OCI-M1 (cell line): ENCODE data around the gene NKX2-4.
"Not testable (repeated sequence)": the region's sequence is repeated elsewhere in the genome, so short reads cannot be mapped to it uniquely, and the experiment has no call there.

ENCODE experiments used
- DNase-seq: peaks from one replicate; lab custom pipeline; 2025; lab: John Stamatoyannopoulos, UW

Gene NKX2-4

DNA sequence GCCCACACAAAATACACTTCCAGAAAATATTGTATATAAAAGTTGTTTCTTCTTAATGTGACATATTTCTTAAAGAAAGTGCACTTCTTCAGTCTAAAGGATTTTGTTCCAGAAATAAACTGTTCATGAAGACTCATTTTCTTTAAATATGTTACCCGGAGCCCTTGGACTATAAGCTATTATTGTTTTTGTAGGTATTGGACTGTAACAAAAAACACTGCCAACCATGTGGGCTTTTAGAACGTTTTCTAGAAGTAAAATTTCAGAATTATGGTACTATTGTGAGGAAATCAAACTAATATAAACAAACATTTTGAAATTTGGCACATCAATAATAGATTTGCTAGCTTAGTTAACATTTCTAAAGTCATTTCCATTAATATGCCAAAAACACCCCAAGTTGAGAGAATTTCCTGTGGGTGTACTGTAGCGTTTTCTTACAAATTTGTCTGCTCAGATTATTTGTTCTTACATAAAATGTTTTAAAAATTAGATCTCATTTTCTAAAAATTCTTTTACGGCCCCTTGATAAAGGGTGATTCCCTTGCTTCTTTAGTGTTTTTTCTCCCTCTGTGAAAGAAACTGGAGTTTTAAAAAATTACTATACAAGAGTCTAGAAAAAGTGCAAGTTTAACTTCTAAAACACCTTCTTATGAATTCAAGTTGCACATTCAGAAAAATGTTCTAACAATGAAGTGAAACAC, 3.4 kb downstream of the NKX2-4 start:
- DNase-seq, result no peak

DNA sequence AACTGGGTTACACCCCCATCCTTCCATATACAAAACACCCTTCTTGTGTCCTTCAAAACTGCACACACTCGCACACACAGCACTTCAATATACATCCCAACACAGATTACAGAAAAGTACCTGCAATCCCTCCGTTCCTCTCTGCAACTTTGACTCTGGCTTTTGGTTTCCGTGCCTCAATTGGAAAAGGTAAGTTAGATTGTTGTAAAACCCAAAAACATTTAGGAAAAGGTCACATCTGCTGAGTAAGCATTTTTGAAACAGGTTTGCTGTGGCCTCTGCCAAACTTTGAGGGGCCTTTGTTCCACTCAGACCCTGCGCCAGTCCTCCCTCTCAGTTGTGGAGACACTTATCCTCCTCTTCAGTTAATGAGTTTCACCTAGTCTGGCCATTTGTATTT, 4.2 kb downstream of the NKX2-4 start:
- DNase-seq, result no peak

DNA sequence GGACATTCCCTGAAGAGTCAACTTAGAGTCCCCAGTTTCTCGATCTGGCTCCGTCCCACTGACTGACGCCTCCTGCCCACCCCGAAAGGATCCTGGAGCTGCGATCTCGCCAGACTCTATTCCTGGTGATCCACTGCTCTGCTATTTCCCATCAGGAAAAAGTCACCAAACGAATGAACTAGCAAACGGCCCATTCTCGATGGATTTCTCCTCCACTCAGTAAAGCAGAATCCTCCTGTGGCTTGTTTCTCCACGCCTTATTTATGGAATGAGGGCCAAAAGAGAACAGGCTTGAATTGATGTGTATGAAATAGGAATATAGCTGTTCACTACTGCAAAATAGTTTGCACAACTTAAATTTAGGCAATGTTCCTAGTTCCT, 5.4 kb downstream of the NKX2-4 start:
- DNase-seq, result no peak

DNA sequence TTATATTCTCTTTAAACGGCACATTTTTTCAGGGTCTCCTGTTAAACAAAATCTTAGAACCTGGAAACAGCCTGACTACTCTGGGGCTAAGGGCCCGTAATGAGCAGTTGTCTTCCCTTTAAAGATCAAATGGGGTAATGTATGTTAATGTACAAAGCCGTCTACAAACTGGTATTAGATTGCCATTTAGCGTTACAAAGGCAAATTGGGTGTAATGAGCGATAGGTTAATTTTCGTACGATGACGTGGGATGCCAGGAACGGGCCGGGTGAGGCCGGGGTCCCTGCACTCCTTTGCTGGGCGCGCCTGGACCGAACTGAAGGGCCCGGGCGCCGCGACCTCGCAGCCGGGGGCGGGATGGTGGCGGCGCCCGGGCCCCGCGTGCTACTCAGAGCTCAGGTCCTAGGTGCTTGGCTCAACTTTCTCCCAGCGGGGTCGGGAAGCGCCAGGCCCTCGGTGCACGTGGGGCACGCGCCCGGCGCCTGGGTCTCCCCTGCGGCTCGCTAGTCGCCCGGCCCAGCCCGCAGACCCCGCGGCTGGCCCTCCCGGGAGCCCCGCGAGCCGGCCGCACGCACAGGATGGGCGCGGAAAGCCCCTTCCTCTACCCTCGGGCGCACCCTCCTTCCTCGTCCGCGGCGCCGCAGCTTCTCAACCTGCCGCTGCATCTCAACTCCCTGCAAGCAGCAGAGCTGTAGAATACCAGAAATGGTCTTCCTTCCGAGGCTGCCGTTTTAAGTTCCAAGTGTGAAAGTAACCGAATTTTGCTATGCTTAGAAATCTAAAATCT, 5.9 kb downstream of the NKX2-4 start:
- DNase-seq, result no peak

DNA sequence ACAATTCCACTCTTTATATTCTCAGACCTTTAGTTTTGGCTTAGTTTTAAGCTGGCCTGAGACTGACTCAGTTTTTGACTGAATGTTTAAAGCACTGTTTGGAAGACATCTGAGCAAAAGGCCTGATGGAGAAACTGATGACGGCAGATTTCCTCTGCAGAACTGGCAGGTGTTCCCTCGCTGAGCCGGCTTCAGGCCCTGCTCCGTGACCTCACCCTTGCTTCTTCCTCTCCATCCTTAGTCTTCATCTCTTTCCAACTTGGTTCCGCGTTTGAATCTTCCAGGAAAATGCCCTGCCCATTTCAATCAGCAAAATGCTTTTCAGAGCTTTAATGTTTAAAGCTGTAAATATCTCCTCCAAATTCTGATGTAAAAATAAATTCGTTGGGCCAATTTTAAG, 6.6 kb downstream of the NKX2-4 start:
- no peak for DNase-seq

DNA sequence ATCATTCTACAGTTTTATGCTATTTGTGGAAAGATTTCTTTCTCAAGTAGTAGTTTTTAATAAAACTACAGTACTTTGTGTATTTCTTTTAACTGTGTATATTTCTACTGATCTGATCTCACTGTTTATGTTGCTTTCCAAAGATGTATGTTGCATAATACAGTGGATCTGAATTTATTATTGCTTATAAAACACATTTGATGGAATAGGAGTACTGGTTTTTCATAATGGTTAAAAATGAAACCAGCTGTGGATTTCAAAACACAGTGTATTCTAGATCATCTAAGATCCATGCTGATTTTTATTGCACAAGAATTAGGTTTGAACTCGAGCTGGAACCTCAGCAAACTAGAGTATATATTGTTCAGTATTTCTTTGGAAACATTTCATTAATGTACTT, 8.0 kb downstream of the NKX2-4 start:
- no peak for DNase-seq

DNA sequence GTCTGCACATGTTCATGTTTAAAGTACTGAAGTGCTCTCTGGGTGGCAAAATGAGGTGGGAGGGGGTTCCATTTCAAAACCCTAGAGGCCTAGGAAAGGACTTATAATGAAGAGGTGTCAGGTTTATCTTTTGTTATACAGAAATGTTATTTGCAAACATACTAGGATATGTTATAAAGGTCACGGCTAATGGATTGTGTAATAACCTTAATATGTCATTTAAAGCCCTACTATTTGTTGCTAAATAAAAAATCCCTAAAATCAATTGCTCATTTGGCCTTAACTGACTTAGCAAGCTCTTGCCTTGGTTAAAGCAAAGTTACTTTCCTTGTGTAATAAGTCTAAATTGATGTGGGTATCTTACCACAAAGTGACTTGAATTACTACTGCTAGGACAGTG, 8.8 kb downstream of the NKX2-4 start:
- no peak for DNase-seq

DNA sequence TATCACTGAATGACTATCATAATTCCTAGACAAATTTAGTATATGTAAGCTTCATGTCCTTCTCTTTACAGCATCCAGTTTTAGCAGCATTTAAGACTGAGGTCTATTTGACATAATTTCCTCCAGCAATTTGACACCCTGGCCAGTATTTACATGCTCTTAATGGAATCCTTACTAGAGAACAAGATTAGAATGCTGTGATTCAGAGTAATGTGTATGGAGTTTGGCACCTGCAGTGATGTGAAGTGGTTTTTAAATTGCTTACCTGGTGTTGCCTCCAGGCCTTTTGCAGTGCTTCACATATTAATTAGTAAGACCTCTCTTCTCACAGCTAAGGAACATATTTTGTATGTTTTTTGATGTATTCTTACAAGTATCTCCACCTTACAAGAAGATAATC, 9.8 kb downstream of the NKX2-4 start:
- no peak for DNase-seq

DNA sequence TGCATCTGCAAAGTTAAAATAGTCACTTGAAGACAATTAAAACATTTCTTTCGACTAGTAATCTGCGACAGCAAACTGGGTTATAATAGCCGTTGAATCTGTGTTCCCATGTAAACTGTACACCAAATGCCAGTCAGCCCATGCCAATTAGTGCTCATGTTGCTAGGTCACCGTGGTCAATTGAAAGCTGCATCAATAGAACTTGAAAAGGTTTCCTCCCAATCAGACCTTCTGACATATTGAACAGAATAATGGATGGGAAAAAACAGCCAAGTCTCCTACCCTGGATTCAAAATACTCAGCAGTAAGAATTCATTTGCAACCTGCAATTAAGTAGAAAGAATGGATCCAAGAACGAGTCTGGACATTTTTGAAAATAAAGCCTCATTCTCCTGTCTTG, 11.2 kb downstream of the NKX2-4 start:
- no peak for DNase-seq

DNA sequence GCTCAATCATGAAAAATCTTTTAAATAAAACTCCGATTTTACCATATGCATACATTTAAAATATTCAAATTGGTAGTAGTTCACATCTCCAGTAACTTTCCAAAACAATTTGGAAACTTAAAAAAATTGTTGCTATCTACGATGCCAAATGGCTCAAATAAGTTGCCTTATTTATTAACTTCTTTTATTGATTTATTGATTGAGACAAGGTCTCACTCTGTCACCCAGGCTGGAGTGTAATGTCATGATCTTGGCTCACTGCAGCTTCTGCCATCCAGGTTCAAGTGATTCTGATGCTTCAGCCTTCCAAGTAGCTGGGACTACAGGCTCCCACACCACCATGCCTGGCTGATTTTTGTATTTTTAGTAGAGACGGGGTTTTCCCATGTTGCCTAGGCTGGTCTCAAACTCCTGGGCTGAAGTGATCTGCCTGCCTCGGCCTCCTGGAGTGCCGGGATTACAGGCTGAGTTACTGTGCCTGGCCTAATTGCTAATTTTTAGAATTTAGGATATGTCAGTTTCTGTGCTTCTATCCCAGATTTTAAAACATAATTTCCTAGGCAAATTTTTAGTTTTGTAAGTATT, 12.9 kb downstream of the NKX2-4 start:
- DNase-seq, result no peak

DNA sequence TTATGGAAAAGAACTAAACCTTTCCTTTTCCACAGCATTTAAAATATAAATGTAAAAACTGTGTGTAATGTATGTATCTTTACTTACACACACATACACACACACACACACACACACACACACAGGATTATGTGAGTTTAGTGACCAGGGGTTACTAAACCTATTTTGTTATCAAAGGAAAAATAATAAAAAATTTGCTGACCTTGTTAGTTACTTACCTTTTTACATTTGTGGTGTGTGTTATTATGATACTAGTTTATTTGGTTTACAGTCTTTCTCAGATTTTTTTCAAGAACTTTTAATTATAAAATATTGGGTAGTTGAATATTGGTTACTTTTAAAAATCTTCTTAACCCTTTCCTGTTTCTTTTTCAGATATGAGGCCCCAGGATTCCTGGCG, 15.7 kb downstream of the NKX2-4 start:
- no peak for DNase-seq

DNA sequence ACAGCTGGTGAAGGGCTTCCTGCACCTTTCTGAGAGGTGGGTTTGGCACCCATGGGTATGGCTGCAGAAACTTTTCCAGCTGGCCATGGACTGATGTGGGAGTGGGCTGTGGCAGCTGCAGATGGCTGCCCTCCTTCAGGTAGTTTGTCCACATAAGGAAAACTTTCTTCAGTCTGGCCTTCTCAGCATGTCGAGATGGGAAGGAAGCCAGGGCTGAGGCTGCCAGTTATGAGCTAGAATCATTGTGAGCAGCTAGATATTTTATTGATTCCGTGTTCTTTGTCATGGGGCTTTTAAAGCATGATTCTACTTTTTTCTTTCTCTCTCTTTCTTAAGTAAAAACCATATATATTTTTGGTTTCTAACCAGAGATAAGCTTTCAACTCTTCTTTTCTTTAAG, 16.6 kb downstream of the NKX2-4 start:
- DNase-seq, result no peak

DNA sequence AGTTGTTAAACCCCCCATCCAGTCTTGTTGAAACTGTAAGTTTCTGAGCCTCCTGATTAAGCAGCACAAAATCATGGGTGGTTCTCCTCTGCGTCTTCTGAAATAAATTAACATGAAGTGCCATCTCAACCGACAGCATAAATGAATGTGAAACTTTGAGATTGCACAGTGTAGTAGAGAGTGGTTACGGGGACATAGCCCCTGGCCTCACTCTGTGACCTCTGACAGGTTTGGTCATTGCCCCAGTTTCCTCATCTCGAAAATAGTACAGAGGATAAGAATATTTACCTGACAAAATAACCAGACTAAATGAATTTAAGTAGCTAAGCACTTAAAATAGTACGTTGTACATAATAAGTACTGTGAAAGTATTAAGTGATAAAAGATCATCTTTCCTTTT, 19.1 kb downstream of the NKX2-4 start:
- DNase-seq, result no peak

DNA sequence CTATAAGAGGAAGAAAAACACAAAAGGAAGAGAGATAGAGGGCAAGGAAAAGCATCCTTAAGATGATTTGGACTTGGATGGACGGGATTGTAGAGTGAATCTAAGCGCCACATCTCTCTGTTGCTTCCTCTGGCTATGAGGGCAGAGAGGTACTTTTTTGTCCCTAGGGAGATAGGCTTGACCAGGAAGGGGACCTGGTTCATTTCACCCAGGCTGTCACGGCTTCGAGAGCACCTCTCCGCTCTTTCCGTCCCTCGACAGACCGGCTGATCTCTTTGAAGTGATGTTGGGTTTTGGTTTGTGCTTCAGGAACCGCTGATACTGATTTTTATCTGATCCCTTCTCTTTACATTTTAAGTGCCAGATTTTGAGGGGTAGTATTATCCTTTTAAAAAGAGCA, 19.6 kb downstream of the NKX2-4 start:
- DNase-seq, result no peak

DNA sequence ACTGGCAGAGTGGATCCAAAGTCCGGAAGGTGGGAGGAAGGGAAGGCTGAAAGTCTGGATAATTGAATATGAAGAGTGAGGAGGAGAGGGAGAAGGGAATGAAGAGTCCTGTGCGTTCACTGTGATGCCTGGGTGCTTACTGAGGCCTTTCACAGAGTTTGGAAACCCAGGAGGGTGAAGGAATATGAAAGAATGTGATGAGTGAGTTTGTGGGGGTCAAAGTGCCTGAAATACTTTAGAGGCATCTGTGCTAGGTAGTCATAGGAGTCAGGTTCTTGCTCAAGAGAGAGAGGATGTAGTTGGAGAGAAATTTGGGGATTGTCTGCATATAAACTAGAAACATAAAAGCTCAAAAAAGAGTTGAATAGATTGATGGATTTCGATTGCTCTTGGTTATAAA, 20.7 kb downstream of the NKX2-4 start:
- no peak for DNase-seq

DNA sequence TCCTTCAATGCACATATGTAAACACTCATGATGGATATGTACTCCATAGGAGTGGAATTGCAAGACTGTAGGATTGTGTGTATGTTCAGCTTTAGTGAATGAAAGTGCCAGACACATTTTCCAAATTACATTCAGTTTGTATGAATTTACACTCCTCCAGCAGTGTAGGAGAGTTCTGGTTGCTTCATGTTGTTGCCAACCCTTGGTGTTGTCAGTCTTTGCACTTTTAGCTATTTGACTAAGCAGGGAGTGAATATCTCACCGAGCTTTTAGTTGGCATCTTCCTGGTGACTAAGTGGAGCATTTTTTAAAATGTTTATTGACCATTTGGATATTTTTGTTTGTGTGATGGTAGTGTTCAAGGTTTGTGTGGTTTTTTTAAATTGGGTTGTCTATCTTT, 23.9 kb downstream of the NKX2-4 start:
- no peak for DNase-seq

DNA sequence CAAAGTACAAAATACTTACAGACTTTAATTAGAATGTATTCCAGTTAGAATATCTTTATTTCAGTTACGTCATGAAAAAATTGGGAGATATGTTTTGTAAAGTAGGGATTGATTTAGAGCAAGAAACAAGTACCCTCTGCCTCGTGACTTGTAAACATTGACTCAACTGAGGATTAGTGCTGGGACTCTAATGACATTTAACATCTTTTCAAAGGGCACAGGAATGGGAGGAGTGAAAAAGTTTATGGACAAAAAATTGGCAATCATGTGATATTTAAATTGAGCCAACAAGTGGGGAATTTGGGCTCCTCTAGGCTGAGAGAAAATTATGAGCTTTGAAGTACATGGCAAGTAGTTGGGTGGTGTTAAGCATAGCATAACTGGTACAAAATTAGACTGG, 25.3 kb downstream of the NKX2-4 start:
- DNase-seq, result no peak

DNA sequence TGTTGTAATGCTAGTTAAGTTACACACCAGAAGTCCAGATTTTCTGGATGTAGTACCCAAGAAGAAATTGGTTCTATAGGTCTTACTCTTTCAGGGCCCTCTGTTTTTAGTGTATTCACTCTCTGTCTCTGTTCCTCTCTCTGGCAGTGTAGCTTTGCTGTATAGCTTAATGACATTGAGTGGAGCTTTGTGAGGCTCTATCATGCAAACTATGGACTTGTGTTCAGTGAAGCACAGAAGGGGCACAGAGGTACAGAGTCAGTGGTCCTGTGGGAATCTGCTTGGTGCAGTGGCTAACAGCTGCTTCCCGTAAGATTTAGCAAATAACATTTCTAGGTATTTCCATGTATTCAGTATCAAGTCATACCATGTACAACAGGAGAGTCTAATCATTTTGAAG, 26.1 kb downstream of the NKX2-4 start:
- DNase-seq, result no peak

DNA sequence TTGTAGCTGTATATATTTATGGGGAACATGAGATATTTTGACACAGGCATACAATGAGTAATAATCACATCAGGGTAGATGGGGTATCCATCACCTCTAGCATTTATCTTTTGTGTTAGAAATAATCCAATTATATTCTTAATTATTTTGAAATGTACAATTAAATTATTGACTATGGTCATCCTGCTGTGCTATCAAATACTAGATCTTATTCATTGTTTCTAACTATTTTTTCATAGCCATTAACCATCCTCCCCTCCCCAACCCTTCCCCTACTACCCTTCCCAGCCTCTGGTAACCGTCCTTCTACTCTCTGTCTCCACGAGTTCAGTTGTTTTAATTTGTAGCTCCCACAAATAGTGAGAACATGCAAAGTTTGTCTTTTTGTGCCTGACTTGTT, 28.5 kb downstream of the NKX2-4 start:
- DNase-seq, result no peak

DNA sequence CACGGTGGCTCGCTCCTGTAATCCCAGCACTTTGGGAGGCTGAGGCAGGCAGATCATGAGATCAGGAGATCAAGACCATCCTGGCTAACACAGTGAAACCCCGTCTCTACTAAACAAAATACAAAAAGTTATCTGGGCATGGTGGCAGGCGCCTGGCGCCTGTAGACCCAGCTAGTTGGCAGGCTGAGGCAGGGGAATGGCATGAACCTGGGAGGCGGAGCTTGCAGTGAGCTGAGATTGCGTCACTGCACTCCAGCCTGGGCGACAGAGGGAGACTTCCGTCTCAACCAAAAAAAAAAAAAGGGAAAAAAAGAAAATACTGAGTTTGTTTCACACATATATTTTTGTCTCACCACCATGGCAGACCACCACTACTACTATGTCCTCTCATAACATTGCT, 31.1 kb downstream of the NKX2-4 start:
- DNase-seq, result not testable (repeated sequence)

DNA sequence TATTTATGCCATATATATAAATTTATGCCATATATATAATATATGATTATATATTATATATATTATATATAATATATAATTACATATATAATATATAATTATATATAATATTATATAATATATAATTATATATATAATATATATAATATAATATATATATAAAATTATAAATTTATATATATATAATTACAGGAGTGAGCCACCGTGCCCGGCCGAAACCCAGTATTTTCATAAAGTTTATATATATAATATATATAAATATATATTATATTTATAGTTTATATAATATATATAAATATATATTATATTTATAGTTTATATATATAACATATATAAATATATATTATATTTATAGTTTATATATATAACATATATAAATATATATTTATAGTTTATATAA, 31.6 kb downstream of the NKX2-4 start:
- no peak for DNase-seq

DNA sequence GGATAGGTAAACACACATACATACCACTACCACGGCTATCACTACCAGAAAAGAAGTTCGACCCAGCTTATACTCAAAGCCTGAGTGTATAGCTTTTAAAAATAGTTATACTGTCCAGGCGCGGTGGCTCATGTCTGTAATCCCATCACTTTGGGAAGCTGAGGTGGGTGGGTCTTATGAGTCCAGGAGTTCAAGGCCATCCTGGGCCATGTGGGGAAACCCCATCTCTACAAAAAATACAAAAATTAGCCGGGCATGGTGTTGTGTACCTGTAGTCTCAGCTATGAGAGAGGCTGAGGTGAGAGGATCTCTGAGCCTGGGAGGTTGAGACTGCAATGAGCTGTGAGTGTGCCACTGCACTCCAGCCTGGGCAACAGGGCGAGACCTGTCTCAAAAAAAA, 32.9 kb downstream of the NKX2-4 start:
- no peak for DNase-seq

DNA sequence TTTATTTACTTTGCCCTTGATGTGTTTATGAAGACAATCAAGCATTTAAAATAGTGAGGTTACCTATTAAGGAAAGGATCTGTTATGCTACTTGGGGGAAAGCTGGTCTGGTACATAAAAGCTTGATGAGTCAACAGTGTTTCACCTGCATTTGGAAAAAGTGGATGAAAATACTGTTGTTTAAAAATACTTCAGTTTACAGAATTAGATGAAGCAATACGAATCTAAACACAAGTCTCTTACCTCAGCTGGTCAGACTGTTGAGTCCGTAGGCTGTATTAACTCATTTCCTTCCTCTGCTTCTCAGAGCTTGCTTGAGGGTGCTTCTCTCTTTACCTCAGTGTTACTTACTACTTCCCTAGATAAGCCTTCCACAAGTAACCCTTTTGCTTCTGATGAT, 36.1 kb downstream of the NKX2-4 start:
- DNase-seq, result no peak

DNA sequence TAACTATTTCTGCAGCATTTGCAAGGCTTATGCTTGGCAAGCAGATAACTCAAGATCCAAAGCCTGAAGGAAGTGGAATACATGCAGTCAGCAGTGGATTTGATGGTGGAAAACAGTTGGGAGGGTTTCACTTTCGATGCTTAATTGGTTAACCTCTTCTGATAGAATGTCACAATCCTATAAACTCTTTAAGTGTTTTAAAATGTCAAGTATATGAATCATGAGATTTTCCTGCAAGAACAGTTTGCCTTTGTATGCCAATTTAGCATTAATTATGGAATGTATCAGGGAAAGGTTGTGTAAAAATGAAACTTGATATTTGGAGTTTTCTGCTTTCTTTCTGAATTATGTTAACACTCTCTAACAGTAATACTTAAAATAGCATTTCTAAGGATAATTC, 36.6 kb downstream of the NKX2-4 start:
- no peak for DNase-seq
